ENCODE data around the gene LRRC19.

- TF ChIP-seq, protein P1, sequence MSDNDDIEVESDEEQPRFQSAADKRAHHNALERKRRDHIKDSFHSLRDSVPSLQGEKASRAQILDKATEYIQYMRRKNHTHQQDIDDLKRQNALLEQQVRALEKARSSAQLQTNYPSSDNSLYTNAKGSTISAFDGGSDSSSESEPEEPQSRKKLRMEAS (CRISPR knock-in tag; IDR thresholded peaks at IDR 0.05), result 0 out of 2 replicates have a peak, but pooled peaks have one; percentile 27
- TF ChIP-seq ATF1 (CRISPR knock-in tag; IDR thresholded peaks at IDR 0.05) (no peak), CTCF (IDR thresholded peaks at IDR 0.05) (peak; percentile 23; the same call in 1 of the 2 replicates), ZNF671 (CRISPR knock-in tag; IDR thresholded peaks at IDR 0.05) (no peak; the same call in 1 of the 2 replicates), ZBTB43 (CRISPR knock-in tag; IDR thresholded peaks at IDR 0.05) (no peak), ZNF219 (CRISPR knock-in tag; IDR thresholded peaks at IDR 0.05; ENCODE audit: borderline replicate concordance) (no peak), NFE2L1 (CRISPR knock-in tag; IDR thresholded peaks at IDR 0.05) (no peak), ZNF121 (CRISPR knock-in tag; IDR thresholded peaks at IDR 0.05) (peak; percentile 72)
- TF ChIP-seq, protein P2, sequence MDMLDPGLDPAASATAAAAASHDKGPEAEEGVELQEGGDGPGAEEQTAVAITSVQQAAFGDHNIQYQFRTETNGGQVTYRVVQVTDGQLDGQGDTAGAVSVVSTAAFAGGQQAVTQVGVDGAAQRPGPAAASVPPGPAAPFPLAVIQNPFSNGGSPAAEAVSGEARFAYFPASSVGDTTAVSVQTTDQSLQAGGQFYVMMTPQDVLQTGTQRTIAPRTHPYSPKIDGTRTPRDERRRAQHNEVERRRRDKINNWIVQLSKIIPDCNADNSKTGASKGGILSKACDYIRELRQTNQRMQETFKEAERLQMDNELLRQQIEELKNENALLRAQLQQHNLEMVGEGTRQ (CRISPR knock-in tag; IDR thresholded peaks at IDR 0.05), result no peak
- TF ChIP-seq, protein P3, sequence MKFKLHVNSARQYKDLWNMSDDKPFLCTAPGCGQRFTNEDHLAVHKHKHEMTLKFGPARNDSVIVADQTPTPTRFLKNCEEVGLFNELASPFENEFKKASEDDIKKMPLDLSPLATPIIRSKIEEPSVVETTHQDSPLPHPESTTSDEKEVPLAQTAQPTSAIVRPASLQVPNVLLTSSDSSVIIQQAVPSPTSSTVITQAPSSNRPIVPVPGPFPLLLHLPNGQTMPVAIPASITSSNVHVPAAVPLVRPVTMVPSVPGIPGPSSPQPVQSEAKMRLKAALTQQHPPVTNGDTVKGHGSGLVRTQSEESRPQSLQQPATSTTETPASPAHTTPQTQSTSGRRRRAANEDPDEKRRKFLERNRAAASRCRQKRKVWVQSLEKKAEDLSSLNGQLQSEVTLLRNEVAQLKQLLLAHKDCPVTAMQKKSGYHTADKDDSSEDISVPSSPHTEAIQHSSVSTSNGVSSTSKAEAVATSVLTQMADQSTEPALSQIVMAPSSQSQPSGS (CRISPR knock-in tag; IDR thresholded peaks at IDR 0.05; ENCODE audit: borderline replicate concordance, low read depth), result no peak
- TF ChIP-seq, protein P4, sequence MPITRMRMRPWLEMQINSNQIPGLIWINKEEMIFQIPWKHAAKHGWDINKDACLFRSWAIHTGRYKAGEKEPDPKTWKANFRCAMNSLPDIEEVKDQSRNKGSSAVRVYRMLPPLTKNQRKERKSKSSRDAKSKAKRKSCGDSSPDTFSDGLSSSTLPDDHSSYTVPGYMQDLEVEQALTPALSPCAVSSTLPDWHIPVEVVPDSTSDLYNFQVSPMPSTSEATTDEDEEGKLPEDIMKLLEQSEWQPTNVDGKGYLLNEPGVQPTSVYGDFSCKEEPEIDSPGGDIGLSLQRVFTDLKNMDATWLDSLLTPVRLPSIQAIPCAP (CRISPR knock-in tag; IDR thresholded peaks at IDR 0.05), result no peak
- TF ChIP-seq, protein P5, sequence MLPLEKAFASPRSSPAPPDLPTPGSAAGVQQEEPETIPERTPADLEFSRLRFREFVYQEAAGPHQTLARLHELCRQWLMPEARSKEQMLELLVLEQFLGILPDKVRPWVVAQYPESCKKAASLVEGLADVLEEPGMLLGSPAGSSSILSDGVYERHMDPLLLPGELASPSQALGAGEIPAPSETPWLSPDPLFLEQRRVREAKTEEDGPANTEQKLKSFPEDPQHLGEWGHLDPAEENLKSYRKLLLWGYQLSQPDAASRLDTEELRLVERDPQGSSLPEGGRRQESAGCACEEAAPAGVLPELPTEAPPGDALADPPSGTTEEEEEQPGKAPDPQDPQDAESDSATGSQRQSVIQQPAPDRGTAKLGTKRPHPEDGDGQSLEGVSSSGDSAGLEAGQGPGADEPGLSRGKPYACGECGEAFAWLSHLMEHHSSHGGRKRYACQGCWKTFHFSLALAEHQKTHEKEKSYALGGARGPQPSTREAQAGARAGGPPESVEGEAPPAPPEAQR (CRISPR knock-in tag; IDR thresholded peaks at IDR 0.05), result no peak
- TF ChIP-seq, protein P6, sequence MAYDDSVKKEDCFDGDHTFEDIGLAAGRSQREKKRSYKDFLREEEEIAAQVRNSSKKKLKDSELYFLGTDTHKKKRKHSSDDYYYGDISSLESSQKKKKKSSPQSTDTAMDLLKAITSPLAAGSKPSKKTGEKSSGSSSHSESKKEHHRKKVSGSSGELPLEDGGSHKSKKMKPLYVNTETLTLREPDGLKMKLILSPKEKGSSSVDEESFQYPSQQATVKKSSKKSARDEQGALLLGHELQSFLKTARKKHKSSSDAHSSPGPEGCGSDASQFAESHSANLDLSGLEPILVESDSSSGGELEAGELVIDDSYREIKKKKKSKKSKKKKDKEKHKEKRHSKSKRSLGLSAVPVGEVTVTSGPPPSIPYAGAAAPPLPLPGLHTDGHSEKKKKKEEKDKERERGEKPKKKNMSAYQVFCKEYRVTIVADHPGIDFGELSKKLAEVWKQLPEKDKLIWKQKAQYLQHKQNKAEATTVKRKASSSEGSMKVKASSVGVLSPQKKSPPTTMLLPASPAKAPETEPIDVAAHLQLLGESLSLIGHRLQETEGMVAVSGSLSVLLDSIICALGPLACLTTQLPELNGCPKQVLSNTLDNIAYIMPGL (CRISPR knock-in tag; IDR thresholded peaks at IDR 0.05), result no peak
These were observed 29.5 kb downstream of the LRRC19 start for GRCh38 chr9:26975728-26976707.
